ENCODE data around the gene DIS3L2. TPM values are rescaled to one million over a fixed set of nuclear protein-coding genes. Genes with fewer than 3 reads are reported as not detected.
"Not testable (repeated sequence)": the region's sequence is repeated elsewhere in the genome, so short reads cannot be mapped to it uniquely, and the experiment has no call there.

Gene DIS3L2
- total and polyA plus RNA-seq, 12 donors: 20.0 to 54.7 (median 30.5) TPM

- no peaks in the 10 kb centered on the region for H3K4me1 ChIP-seq (replicated peaks in 1 of 2)
- intact Hi-C loops (cut with DNase I): no loop called here
- no peak overlapping the region for H3K27ac ChIP-seq
- H3K4me3 ChIP-seq: no peak overlapping the region
- WGBS, 4 donors: 72 to 80% (median 76%) methylated on average over 3 to 13 of the region's 13 CpGs
- no peaks in the 10 kb centered on the region for H3K36me3 ChIP-seq (replicated peaks in 1 of 2)
- no peak for DNase-seq
- no peak for TF ChIP-seq POLR2A (IDR thresholded peaks at IDR 0.05)
- no peak for TF ChIP-seq CTCF (IDR thresholded peaks at IDR 0.05)
- H3K9me3 ChIP-seq (replicated peaks in 1 of 3): no peaks in the 10 kb centered on the region
- H3K27me3 ChIP-seq: no peaks in the 10 kb centered on the region
Measured at GRCh38 chr2:232367591-232368233, 406.2 kb downstream of the DIS3L2 start.

- 72 to 89% (median 83%) methylated on average over 8 to 15 of the region's 15 CpGs for WGBS, 4 donors
- Histone ChIP-seq H3K4me3 (no peak overlapping the region), H3K27me3 (no peaks in the 10 kb centered on the region), H3K36me3 (replicated peaks in 1 of 2) (no peaks in the 10 kb centered on the region), H3K4me1 (replicated peaks in 1 of 2) (no peaks in the 10 kb centered on the region), H3K9me3 (replicated peaks in 1 of 3) (no peaks in the 10 kb centered on the region), H3K27ac (no peak overlapping the region)
- intact Hi-C loops (cut with DNase I): no loop called here
- TF ChIP-seq POLR2A (IDR thresholded peaks at IDR 0.05) (no peak), CTCF (IDR thresholded peaks at IDR 0.05) (no peak)
- DNase-seq: no peak
Measured at GRCh38 chr2:232368311-232368731, 406.8 kb downstream of the DIS3L2 start.

- 79 to 82% (median 79%) methylated on average over 9 to 15 of the region's 15 CpGs for WGBS, 4 donors
- TF ChIP-seq POLR2A (IDR thresholded peaks at IDR 0.05): no peak
- TF ChIP-seq CTCF (IDR thresholded peaks at IDR 0.05): no peak
- no peak for DNase-seq
- Histone ChIP-seq H3K4me1 (replicated peaks in 1 of 2) (no peaks in the 10 kb centered on the region), H3K4me3 (no peak overlapping the region), H3K27me3 (no peaks in the 10 kb centered on the region), H3K27ac (no peak overlapping the region), H3K36me3 (replicated peaks in 1 of 2) (no peaks in the 10 kb centered on the region), H3K9me3 (replicated peaks in 1 of 3) (no peaks in the 10 kb centered on the region)
- intact Hi-C loops (cut with DNase I): no loop called here
Measured at GRCh38 chr2:232369126-232369951, 407.8 kb downstream of the DIS3L2 start.

GRCh38 chr2:232370007-232370406, 408.5 kb downstream of the DIS3L2 start:
- 43 to 49% (median 47%) methylated on average over 8 to 9 of the region's 12 CpGs for WGBS, 4 donors

More at GRCh38 chr2:232370007-232370406, 408.5 kb downstream of the DIS3L2 start:
- H3K27me3 ChIP-seq; H3K27ac ChIP-seq; H3K9me3 ChIP-seq (replicated peaks in 1 of 3); H3K36me3 ChIP-seq (replicated peaks in 1 of 2); H3K4me1 ChIP-seq (replicated peaks in 1 of 2); H3K4me3 ChIP-seq; intact Hi-C loops (cut with DNase I); DNase-seq: not testable (repeated sequence)
